H1 (cell line): ENCODE data around the gene RLN1. TPM values are rescaled to one million over a fixed set of nuclear protein-coding genes. Genes with fewer than 3 reads are reported as not detected.

Source experiments
- POU5F1 ChIP-seq: IDR thresholded peaks from 2 replicates; pipeline ENCODE4 v1.6.1; 2011; ENCODE audit warnings: low read depth, mild to moderate bottlenecking, low read length, moderate library complexity
- SP2 ChIP-seq: IDR thresholded peaks from 2 replicates; pipeline ENCODE4 v1.6.1; 2012; ENCODE audit warnings: mild to moderate bottlenecking, low read length, inconsistent platforms
- polyA plus RNA-seq, 7 experiments: library from polyadenylated mRNA; depleted of rRNA in 3 of 7; stranded (reverse) in 5 of 7; unstranded in 2 of 7; fragments of >200 nt in 5 of 7; fragments of 200-250 nt in 2 of 7; gene quantifications; 1 replicate in 5 of 7; 2 replicates in 1 of 7; 4 replicates in 1 of 7; pipeline versions ENCODE4 v1.2.1 to v1.2.3, GENCODE V29; 2011 to 2013; ENCODE audit warnings: missing spikeins in 2 of 7, mixed read lengths in 2 of 7
- total RNA-seq: library from RNA; stranded (reverse); fragmentation: NEBNext Ultra II Directional; extraction: Animal tissue kit (Norgen Biotek cat#: 25700); gene quantifications from 2 replicates; pipeline ENCODE4 v1.2.1, GENCODE V29; 2021
- TF ChIP-seq, protein P1 (sequence below): fragments of 300-600 bp; sonication (generic); IDR thresholded peaks from 2 replicates; pipeline ENCODE4 v1.7.1; 2012; ENCODE audit warnings: low read length, moderate library complexity, mild to moderate bottlenecking, inconsistent platforms; ENCODE audit not compliant: insufficient replicate concordance

RLN1 gene
- total and polyA plus RNA-seq, 2 of the 8 experiments (the other 6 are each of a cell fraction or from before 2014, with no cell fraction given) = 0.51 to 0.80 TPM

DNA sequence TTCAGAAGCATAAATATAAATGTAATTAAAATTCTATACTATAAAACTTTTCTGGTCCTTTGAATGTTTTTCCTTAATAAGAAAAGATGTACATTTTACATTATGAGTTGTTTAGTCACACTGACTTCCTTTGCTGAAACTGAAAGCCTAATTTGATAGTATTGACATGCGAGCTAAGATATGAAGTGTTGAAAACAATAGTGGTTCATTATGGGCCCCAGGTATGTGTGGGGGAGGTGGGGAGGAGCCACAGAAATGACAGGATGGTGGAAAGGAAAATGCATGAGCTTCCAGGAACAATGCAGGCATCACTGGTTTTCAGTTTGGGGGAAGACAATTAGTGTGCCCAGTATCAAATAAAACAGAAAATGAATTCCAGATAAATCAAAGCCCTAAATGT, 35.4 kb upstream of the RLN1 start (continued):
- TF ChIP-seq, protein P1, sequence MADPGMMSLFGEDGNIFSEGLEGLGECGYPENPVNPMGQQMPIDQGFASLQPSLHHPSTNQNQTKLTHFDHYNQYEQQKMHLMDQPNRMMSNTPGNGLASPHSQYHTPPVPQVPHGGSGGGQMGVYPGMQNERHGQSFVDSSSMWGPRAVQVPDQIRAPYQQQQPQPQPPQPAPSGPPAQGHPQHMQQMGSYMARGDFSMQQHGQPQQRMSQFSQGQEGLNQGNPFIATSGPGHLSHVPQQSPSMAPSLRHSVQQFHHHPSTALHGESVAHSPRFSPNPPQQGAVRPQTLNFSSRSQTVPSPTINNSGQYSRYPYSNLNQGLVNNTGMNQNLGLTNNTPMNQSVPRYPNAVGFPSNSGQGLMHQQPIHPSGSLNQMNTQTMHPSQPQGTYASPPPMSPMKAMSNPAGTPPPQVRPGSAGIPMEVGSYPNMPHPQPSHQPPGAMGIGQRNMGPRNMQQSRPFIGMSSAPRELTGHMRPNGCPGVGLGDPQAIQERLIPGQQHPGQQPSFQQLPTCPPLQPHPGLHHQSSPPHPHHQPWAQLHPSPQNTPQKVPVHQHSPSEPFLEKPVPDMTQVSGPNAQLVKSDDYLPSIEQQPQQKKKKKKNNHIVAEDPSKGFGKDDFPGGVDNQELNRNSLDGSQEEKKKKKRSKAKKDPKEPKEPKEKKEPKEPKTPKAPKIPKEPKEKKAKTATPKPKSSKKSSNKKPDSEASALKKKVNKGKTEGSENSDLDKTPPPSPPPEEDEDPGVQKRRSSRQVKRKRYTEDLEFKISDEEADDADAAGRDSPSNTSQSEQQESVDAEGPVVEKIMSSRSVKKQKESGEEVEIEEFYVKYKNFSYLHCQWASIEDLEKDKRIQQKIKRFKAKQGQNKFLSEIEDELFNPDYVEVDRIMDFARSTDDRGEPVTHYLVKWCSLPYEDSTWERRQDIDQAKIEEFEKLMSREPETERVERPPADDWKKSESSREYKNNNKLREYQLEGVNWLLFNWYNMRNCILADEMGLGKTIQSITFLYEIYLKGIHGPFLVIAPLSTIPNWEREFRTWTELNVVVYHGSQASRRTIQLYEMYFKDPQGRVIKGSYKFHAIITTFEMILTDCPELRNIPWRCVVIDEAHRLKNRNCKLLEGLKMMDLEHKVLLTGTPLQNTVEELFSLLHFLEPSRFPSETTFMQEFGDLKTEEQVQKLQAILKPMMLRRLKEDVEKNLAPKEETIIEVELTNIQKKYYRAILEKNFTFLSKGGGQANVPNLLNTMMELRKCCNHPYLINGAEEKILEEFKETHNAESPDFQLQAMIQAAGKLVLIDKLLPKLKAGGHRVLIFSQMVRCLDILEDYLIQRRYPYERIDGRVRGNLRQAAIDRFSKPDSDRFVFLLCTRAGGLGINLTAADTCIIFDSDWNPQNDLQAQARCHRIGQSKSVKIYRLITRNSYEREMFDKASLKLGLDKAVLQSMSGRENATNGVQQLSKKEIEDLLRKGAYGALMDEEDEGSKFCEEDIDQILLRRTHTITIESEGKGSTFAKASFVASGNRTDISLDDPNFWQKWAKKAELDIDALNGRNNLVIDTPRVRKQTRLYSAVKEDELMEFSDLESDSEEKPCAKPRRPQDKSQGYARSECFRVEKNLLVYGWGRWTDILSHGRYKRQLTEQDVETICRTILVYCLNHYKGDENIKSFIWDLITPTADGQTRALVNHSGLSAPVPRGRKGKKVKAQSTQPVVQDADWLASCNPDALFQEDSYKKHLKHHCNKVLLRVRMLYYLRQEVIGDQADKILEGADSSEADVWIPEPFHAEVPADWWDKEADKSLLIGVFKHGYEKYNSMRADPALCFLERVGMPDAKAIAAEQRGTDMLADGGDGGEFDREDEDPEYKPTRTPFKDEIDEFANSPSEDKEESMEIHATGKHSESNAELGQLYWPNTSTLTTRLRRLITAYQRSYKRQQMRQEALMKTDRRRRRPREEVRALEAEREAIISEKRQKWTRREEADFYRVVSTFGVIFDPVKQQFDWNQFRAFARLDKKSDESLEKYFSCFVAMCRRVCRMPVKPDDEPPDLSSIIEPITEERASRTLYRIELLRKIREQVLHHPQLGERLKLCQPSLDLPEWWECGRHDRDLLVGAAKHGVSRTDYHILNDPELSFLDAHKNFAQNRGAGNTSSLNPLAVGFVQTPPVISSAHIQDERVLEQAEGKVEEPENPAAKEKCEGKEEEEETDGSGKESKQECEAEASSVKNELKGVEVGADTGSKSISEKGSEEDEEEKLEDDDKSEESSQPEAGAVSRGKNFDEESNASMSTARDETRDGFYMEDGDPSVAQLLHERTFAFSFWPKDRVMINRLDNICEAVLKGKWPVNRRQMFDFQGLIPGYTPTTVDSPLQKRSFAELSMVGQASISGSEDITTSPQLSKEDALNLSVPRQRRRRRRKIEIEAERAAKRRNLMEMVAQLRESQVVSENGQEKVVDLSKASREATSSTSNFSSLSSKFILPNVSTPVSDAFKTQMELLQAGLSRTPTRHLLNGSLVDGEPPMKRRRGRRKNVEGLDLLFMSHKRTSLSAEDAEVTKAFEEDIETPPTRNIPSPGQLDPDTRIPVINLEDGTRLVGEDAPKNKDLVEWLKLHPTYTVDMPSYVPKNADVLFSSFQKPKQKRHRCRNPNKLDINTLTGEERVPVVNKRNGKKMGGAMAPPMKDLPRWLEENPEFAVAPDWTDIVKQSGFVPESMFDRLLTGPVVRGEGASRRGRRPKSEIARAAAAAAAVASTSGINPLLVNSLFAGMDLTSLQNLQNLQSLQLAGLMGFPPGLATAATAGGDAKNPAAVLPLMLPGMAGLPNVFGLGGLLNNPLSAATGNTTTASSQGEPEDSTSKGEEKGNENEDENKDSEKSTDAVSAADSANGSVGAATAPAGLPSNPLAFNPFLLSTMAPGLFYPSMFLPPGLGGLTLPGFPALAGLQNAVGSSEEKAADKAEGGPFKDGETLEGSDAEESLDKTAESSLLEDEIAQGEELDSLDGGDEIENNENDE = no peak
- no peak for TF ChIP-seq SP2
- no peak for TF ChIP-seq POU5F1
